Esophagus muscularis mucosa (tissue), 4 donors: Measurements from ENCODE around the gene GTF2H4. TPM values are rescaled to one million over a fixed set of nuclear protein-coding genes. Genes with fewer than 3 reads are reported as not detected.

Experiments used
- DNase-seq: peaks from one replicate; pipeline ENCODE4 v3.0.0-alpha.2; 2017; ENCODE audit errors: extremely low spot score
- H3K27ac ChIP-seq, 4 donors: fragments of 200-600 bp; sonication (generic); replicated peaks in 1 of 4; 1 replicate in 3 of 4; 2 replicates in 1 of 4; pipeline ENCODE4 v1.5.1; 2016 to 2019; ENCODE audit warnings: mild to moderate bottlenecking in 1 of 4
- H3K27me3 ChIP-seq, 4 donors: fragments of 200-600 bp; sonication (generic); one replicate each; pipeline versions ENCODE4 v1.5.1 to v1.6.0; 2016 to 2019
- H3K36me3 ChIP-seq, 4 donors: fragments of 200-600 bp; sonication (generic); one replicate each; pipeline ENCODE4 v1.5.1; 2016 to 2019
- H3K4me1 ChIP-seq, 4 donors: fragments of 200-600 bp; sonication (generic); one replicate each; pipeline ENCODE4 v1.5.1; 2016 to 2019
- H3K4me3 ChIP-seq, 4 donors: fragments of 200-600 bp; sonication (generic); 1 replicate in 2 of 4; 2 replicates in 2 of 4; pipeline ENCODE4 v1.5.1; 2016 to 2019; ENCODE audit warnings: mild to moderate bottlenecking in 4 of 4, moderate library complexity in 1 of 4
- H3K9me3 ChIP-seq, 4 donors: fragments of 200-600 bp; sonication (generic); 1 replicate in 3 of 4; 2 replicates in 1 of 4; pipeline ENCODE4 v1.5.1; 2016 to 2019
- EP300 ChIP-seq: sonication (generic); formaldehyde crosslinking; IDR thresholded peaks from one replicate; pipeline ENCODE4 v1.6.1; 2017; ENCODE audit warnings: antibody characterized with exemption
- POLR2A ChIP-seq: fragments of 450-650 bp; IDR thresholded peaks from one replicate; pipeline ENCODE4 v1.6.1; 2017; ENCODE audit warnings: antibody characterized with exemption, moderate library complexity, mild to moderate bottlenecking, low read depth
- POLR2AphosphoS5 ChIP-seq, 2 donors: sonication (generic); formaldehyde crosslinking; IDR thresholded peaks; one replicate each; pipeline ENCODE4 v1.6.1; 2017; ENCODE audit warnings: antibody characterized with exemption in 2 of 2
- WGBS: methylation state at CpG from one replicate; pipeline ENCODE4 v1.1.5; 2018; 5-methylcytosine and 5-hydroxymethylcytosine counted together
- intact Hi-C: fragments of 100-400 bp; cut with DNase I; formaldehyde crosslinking; loops from one replicate; pipeline ENCODE4 v1.15.1; 2023
- total RNA-seq, 4 donors: library from RNA; depleted of rRNA; stranded (reverse); fragments of >200 nt; gene quantifications; one replicate each; pipeline versions ENCODE4 v1.1.0 to v1.2.1, GENCODE V29; 2016
- TF ChIP-seq, protein P1 (sequence below), 3 experiments: fragments of 200-600 bp in 2 of 3; fragments of 450-650 bp in 1 of 3; sonication (generic) in 2 of 3; IDR thresholded peaks; one replicate each; pipeline ENCODE4 v1.5.1; 2017 to 2019; ENCODE audit warnings: antibody characterized with exemption in 3 of 3, mild to moderate bottlenecking in 2 of 3, moderate library complexity in 1 of 3

The GTF2H4 gene
- total RNA-seq, 4 donors from 2014 or later: 6.3 to 15.4 (median 8.2) TPM

GRCh38 chr6:30884521-30885480 lies 23.2 kb upstream of the GTF2H4 start:
- no peaks in the 10 kb centered on the region for H3K27me3 ChIP-seq
- intact Hi-C loops: loop anchor here (10.0 kb wide), 1 partner anchor 200 kb away; the partner anchor contains the start of gene PPP1R18
- H3K4me1 ChIP-seq: peaks cover 34 to 65% (median 55%) of the 10 kb centered on the region in 4 donors

GRCh38 chr6:30885481-30885998 lies 22.5 kb upstream of the GTF2H4 start:
- DNase-seq: no peak
- Histone ChIP-seq H3K27me3 (no peaks in the 10 kb centered on the region), H3K36me3 (peaks cover 0 to 20% (median 13%) of the 10 kb centered on the region in 4 donors), H3K4me1 (peaks cover 34 to 72% (median 59%) of the 10 kb centered on the region in 4 donors), H3K27ac (peak overlapping the region; percentile 85 to 93 (median 90)), H3K4me3 (peak overlapping the region; percentile 67 to 87 (median 77)), H3K9me3 (no peaks in the 10 kb centered on the region)
- TF ChIP-seq POLR2A (no peak), POLR2AphosphoS5 (IDR thresholded peaks at IDR 0.05) (no peak), EP300 (no peak)
- TF ChIP-seq, protein P1, sequence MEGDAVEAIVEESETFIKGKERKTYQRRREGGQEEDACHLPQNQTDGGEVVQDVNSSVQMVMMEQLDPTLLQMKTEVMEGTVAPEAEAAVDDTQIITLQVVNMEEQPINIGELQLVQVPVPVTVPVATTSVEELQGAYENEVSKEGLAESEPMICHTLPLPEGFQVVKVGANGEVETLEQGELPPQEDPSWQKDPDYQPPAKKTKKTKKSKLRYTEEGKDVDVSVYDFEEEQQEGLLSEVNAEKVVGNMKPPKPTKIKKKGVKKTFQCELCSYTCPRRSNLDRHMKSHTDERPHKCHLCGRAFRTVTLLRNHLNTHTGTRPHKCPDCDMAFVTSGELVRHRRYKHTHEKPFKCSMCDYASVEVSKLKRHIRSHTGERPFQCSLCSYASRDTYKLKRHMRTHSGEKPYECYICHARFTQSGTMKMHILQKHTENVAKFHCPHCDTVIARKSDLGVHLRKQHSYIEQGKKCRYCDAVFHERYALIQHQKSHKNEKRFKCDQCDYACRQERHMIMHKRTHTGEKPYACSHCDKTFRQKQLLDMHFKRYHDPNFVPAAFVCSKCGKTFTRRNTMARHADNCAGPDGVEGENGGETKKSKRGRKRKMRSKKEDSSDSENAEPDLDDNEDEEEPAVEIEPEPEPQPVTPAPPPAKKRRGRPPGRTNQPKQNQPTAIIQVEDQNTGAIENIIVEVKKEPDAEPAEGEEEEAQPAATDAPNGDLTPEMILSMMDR (IDR thresholded peaks at IDR 0.05): no peak
- intact Hi-C loops: loop anchor here (10.0 kb wide), 1 partner anchor 201 kb away; the partner anchor contains the start of gene PPP1R18
- WGBS: 35% methylated on average over 6 of the region's 7 CpGs

More at GRCh38 chr6:30884521-30885480, 23.2 kb upstream of the GTF2H4 start:
- TF ChIP-seq POLR2A (no peak), POLR2AphosphoS5 (IDR thresholded peaks at IDR 0.05) (peak in 1 of 2 donors; percentile 5)
- Histone ChIP-seq H3K9me3 (no peaks in the 10 kb centered on the region), H3K4me3 (peak overlapping the region; percentile 67 to 87 (median 77)), H3K36me3 (peaks cover 0 to 12% (median 9%) of the 10 kb centered on the region in 4 donors), H3K27ac (peak overlapping the region; percentile 85 to 93 (median 90))
- WGBS: 8% methylated on average over 11 of the region's 59 CpGs
- no peak for DNase-seq

DNA sequence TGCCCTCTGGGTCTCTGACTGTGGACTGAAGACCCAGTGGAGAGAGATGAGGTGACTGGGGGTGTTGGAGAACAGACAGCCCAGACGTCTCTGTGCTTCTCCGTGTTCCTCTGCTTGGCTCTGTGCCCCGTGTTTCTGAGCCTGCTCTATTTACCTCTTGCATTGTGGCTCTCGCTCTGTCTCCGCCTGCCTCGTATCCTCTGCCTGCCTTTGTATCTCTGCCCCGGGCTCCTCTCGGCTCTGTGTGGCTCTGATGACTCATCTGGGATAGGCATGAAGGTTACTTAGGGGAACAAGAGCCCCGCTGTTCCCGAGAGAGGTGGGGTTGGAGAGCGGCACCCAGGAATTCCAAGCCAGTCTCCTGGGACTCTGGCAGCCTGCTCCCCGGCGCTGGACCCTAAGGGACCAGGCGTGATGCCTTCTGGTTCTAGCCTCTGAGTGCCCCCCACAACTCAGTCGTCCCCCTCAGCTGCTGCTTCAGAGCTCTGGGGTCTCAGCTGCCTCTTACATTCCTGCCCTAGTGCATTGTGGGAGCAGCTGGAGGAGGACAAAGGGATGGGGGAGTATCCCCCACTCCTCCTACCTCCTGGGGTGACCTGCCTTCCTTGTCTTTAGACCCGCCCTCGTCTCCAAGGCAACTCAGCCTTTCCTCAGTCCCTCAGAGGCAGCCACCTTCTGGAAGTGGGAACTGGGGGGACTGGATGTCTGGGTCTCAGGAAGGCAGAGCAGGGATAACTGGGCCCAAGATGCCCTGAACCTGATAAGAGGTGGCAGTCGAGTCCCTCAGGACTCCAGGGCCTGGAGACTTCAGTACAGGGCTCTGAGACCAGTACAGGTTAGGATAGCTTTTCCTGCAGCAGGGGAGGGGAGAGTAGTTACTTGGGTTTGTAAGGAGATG lies 21.8 kb upstream of the GTF2H4 start:
- H3K27ac ChIP-seq: peak overlapping the region; percentile 85 to 93 (median 90)
- intact Hi-C loops: loop anchor here (10.0 kb wide), 1 partner anchor 201 kb away; the partner anchor contains the start of gene PPP1R18
- WGBS: 37% methylated on average over 17 of the region's 18 CpGs
- DNase-seq: no peak
- no peaks in the 10 kb centered on the region for H3K9me3 ChIP-seq
- peaks cover 34 to 75% (median 61%) of the 10 kb centered on the region in 4 donors for H3K4me1 ChIP-seq
- TF ChIP-seq POLR2AphosphoS5 (IDR thresholded peaks at IDR 0.05): peak; percentile 48 to 63
- no peak for TF ChIP-seq POLR2A
- no peaks in the 10 kb centered on the region for H3K27me3 ChIP-seq
- H3K4me3 ChIP-seq: peak overlapping the region; percentile 67 to 87 (median 77)
- peaks cover 0 to 26% (median 18%) of the 10 kb centered on the region in 4 donors for H3K36me3 ChIP-seq

- Histone ChIP-seq H3K9me3 (no peaks in the 10 kb centered on the region), H3K27me3 (no peaks in the 10 kb centered on the region), H3K27ac (peak overlapping the region; percentile 85 to 93 (median 90)), H3K36me3 (peaks cover 0 to 30% (median 19%) of the 10 kb centered on the region in 4 donors), H3K4me1 (peaks cover 34 to 74% (median 59%) of the 10 kb centered on the region in 4 donors), H3K4me3 (no peak overlapping the region)
- intact Hi-C loops: loop anchor here (10.0 kb wide), 1 partner anchor 202 kb away; the partner anchor contains the start of gene PPP1R18
- TF ChIP-seq POLR2A: no peak
- no peak for TF ChIP-seq POLR2AphosphoS5 (IDR thresholded peaks at IDR 0.05)
- TF ChIP-seq EP300: no peak
- TF ChIP-seq, protein P1 (IDR thresholded peaks at IDR 0.05): no peak
- DNase-seq: no peak
Measured at GRCh38 chr6:30886897-30887255, 21.1 kb upstream of the GTF2H4 start.
